ENCODE results near the gene F12.

F12 gene

DNA sequence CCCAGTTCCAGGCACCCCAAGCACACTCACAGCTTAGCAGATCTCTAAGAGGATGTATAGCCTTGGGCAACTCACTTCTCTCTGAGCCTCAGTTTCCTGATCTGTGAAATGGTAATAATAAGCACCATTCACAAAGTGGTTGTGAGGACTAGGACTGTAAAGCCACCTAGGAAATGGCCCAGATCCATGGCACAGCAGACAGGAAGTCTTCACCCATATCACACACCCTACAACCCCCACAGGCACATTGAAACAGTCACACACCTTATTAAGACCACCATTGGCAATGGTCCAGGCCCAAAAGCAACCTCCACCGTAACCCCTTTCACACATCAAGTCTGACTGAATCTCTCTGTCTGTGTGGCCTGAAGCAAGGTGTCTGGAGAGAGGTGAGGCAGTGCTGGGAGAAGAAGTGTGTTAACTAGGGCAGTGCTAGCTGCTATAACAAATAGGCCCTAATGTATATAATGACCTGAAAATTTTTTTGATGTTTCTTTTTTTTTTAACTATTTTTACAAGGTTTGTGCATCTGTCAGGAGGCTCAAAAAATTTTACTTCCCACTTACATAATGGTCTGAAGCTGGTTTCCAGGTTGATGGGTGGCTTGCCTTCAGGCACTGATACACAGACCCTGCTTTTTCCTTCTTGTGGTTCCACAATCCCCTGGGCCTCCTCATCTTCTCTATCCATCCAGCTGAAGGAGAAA, 54.0 kb downstream of the F12 start:
- TF ChIP-seq, protein P1, sequence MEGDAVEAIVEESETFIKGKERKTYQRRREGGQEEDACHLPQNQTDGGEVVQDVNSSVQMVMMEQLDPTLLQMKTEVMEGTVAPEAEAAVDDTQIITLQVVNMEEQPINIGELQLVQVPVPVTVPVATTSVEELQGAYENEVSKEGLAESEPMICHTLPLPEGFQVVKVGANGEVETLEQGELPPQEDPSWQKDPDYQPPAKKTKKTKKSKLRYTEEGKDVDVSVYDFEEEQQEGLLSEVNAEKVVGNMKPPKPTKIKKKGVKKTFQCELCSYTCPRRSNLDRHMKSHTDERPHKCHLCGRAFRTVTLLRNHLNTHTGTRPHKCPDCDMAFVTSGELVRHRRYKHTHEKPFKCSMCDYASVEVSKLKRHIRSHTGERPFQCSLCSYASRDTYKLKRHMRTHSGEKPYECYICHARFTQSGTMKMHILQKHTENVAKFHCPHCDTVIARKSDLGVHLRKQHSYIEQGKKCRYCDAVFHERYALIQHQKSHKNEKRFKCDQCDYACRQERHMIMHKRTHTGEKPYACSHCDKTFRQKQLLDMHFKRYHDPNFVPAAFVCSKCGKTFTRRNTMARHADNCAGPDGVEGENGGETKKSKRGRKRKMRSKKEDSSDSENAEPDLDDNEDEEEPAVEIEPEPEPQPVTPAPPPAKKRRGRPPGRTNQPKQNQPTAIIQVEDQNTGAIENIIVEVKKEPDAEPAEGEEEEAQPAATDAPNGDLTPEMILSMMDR (IDR thresholded peaks at IDR 0.05; ENCODE audit: low read depth, low read length) = no peak
- no peak for DNase-seq (ENCODE audit: extremely low read depth, low read depth)

DNA sequence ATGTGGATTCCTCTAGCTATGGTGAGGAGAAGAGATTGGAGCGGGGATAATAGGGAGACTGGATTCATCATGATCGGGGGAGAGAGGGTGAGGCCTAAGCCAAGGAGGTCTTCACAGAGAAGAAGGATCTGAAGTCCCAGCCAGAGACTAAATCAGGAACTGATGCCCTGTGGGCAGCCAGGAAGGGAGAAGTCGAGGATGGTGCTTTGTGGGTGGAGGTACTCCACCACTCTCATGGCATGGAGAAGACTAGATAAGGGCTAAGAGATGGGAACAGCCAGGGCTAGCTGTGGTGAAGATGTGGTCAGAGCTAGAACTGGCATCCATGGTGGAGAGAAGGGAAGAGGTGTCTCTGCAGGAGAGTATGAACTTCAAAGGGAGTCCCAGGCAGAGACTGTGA, 54.7 kb downstream of the F12 start:
- no peak for DNase-seq (ENCODE audit: extremely low read depth, low read depth)
- TF ChIP-seq, protein P1 (IDR thresholded peaks at IDR 0.05; ENCODE audit: low read depth, low read length) = no peak

DNA sequence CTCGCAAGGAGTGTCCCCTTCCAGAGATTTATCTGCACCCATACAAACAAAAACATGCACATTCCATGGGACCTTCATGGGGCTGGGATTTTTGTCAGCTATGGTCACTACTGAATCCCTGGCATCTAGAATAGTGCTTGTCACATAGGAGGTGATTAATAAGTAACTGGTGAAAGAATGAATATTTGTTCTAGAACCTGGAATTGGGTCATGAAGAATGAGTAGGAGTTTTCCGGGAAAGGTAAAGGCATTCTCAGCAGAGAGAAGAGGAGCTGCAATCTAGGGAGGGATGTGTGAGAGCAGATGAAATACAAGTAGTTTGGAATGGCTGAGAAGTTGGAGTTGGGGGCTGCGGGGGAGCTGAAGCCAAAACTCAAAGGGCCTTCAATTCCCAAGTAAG, 55.1 kb downstream of the F12 start:
- TF ChIP-seq, protein P1 (IDR thresholded peaks at IDR 0.05; ENCODE audit: low read depth, low read length) = no peak
- no peak for DNase-seq (ENCODE audit: extremely low read depth, low read depth)

DNA sequence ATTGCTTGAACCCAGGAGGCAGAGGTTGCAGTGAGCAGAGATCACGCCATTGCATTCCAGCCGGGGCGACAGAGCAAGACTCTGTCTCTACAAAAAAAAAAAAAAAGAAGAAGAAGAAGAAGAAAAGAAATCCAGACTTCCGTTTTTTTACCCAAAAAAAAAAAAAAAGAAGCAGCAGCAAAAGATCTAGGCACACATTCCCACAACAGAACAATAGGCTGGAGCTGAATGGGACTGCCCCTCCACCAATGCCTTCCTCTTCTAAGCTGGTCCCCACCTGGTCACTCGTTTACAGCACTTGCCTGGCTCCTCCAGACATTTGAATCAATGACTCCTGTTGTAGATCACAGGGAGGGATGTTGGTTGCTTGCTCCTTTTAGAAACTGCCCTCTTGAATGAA, 56.3 kb downstream of the F12 start:
- DNase-seq (ENCODE audit: extremely low read depth, low read depth) = no peak
- TF ChIP-seq, protein P1 (IDR thresholded peaks at IDR 0.05; ENCODE audit: low read depth, low read length) = no peak
